CD4-positive, alpha-beta T cell treated with Interleukin-12 subunit alpha and Interleukin-12 subunit beta, for 1 hour (primary cell): Measurements from ENCODE around the gene GAS6.
"Not testable (repeated sequence)": the region's sequence is repeated elsewhere in the genome, so short reads cannot be mapped to it uniquely, and the experiment has no call there.

Experiments used
- DNase-seq: peaks from one replicate; pipeline ENCODE4 v3.0.0-alpha.2; 2020

GAS6 gene

GRCh38 chr13:113863524-113864272 is at the start of gene GAS6:
Gene GAS6, minus strand, starts transcription at chr13:113864076. Its CDS starts 156 bp downstream, at chr13:113863920.
- DNase-seq = peak; percentile 14

- not testable (repeated sequence) for DNase-seq
These were observed 49.5 kb upstream of the GAS6 start for GRCh38 chr13:113913408-113913807.

- no peak for DNase-seq
These were observed 48.7 kb upstream of the GAS6 start for GRCh38 chr13:113912596-113912995.

GRCh38 chr13:113907635-113908617 is 44.0 kb upstream of the GAS6 start:
- DNase-seq = no peak

GRCh38 chr13:113906571-113906970 is 42.7 kb upstream of the GAS6 start:
- no peak for DNase-seq

GRCh38 chr13:113905942-113906341 is 42.1 kb upstream of the GAS6 start:
- no peak for DNase-seq

- DNase-seq = no peak
These were observed 41.1 kb upstream of the GAS6 start for GRCh38 chr13:113905018-113905417.

GRCh38 chr13:113904411-113904810 is 40.5 kb upstream of the GAS6 start:
- DNase-seq = peak; percentile 38

GRCh38 chr13:113903912-113904311 is 40.0 kb upstream of the GAS6 start:
- DNase-seq = no peak

GRCh38 chr13:113902986-113903775 is 39.3 kb upstream of the GAS6 start:
- DNase-seq = no peak

- DNase-seq = no peak
These were observed 38.6 kb upstream of the GAS6 start for GRCh38 chr13:113902481-113902880.

- no peak for DNase-seq
These were observed 37.8 kb upstream of the GAS6 start for GRCh38 chr13:113901642-113902041.

- no peak for DNase-seq
These were observed 37.4 kb upstream of the GAS6 start for GRCh38 chr13:113901231-113901630.

GRCh38 chr13:113900646-113901045 is 36.8 kb upstream of the GAS6 start:
- DNase-seq = no peak

GRCh38 chr13:113898391-113898790 is 34.5 kb upstream of the GAS6 start:
- no peak for DNase-seq

- DNase-seq = no peak
These were observed 34.1 kb upstream of the GAS6 start for GRCh38 chr13:113897966-113898365.

GRCh38 chr13:113897161-113897560 is 33.3 kb upstream of the GAS6 start:
- DNase-seq = no peak

- no peak for DNase-seq
These were observed 31.6 kb upstream of the GAS6 start for GRCh38 chr13:113895436-113895835.

- no peak for DNase-seq
These were observed 27.1 kb upstream of the GAS6 start for GRCh38 chr13:113890774-113891480.

- no peak for DNase-seq
These were observed 25.6 kb upstream of the GAS6 start for GRCh38 chr13:113889467-113889866.

- no peak for DNase-seq
These were observed 24.9 kb upstream of the GAS6 start for GRCh38 chr13:113888701-113889330.

- DNase-seq = no peak
These were observed 23.9 kb upstream of the GAS6 start for GRCh38 chr13:113887700-113888201.
